ENCODE data around the gene CEP192.

DNA sequence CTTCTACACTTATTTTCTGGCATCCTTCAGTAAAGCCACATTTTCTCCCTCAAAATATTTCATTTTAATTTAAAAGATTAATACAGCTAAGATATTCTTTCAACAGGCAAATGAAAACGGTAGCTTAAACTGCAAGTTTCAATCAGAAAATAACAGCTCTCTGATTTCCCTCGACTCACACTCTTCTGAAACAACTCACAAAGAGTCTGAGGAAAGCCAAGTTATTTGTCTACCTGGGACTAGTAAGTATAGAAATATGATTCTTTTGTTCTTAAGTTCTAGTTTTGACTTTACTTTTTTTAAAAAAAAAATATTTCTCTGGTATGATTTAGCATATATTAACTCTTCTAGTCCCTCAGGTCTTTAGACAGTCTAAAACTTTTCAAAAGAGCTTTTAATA, 27.2 kb downstream of the CEP192 start:
- TF ChIP-seq, protein P1, sequence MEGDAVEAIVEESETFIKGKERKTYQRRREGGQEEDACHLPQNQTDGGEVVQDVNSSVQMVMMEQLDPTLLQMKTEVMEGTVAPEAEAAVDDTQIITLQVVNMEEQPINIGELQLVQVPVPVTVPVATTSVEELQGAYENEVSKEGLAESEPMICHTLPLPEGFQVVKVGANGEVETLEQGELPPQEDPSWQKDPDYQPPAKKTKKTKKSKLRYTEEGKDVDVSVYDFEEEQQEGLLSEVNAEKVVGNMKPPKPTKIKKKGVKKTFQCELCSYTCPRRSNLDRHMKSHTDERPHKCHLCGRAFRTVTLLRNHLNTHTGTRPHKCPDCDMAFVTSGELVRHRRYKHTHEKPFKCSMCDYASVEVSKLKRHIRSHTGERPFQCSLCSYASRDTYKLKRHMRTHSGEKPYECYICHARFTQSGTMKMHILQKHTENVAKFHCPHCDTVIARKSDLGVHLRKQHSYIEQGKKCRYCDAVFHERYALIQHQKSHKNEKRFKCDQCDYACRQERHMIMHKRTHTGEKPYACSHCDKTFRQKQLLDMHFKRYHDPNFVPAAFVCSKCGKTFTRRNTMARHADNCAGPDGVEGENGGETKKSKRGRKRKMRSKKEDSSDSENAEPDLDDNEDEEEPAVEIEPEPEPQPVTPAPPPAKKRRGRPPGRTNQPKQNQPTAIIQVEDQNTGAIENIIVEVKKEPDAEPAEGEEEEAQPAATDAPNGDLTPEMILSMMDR (IDR thresholded peaks at IDR 0.05), result no peak
- no peak for TF ChIP-seq EZH2phosphoT487 (IDR thresholded peaks at IDR 0.05)
